Measurements from ENCODE around the gene MEIOSIN. TPM values are rescaled to one million over a fixed set of nuclear protein-coding genes. Genes with fewer than 3 reads are reported as not detected.

MEIOSIN gene
- total RNA-seq, 4 donors from 2014 or later = not detected

GRCh38 chr19:45729800-45730290 is 3.4 kb upstream of the MEIOSIN start:
- no peak for ATAC-seq (ENCODE audit: low FRiP score)
- no peak for TF ChIP-seq CTCF (IDR thresholded peaks at IDR 0.05)
- no peak for DNase-seq (ENCODE audit: low spot score)

- DNase-seq (ENCODE audit: low spot score) = peak; percentile 87
- ATAC-seq (ENCODE audit: low FRiP score) = peak; percentile 99
- no peak for TF ChIP-seq CTCF (IDR thresholded peaks at IDR 0.05)
Observed at GRCh38 chr19:45730368-45731288, 2.6 kb upstream of the MEIOSIN start, which contains the start of gene FBXO46. TSS of gene FBXO46 (minus strand) at chr19:45730896. CDS start at chr19:45713495, 17,401 bp downstream.

GRCh38 chr19:45739498-45740439 is 6.5 kb downstream of the MEIOSIN start:
- DNase-seq (ENCODE audit: low spot score) = no peak
- ATAC-seq (ENCODE audit: low FRiP score) = no peak
- no peak for TF ChIP-seq CTCF (IDR thresholded peaks at IDR 0.05)

GRCh38 chr19:45742969-45743368 is 9.7 kb downstream of the MEIOSIN start:
- no peak for ATAC-seq (ENCODE audit: low FRiP score)
- no peak for DNase-seq (ENCODE audit: low spot score)

GRCh38 chr19:45745606-45746005 is 12.4 kb downstream of the MEIOSIN start:
- no peak for ATAC-seq (ENCODE audit: low FRiP score)
- no peak for TF ChIP-seq CTCF (IDR thresholded peaks at IDR 0.05)
- DNase-seq (ENCODE audit: low spot score) = no peak

More at GRCh38 chr19:45742969-45743368, 9.7 kb downstream of the MEIOSIN start:
- no peak for TF ChIP-seq CTCF (IDR thresholded peaks at IDR 0.05)

- TF ChIP-seq CTCF (IDR thresholded peaks at IDR 0.05) = no peak
- no peak for DNase-seq (ENCODE audit: low spot score)
- ATAC-seq (ENCODE audit: low FRiP score) = no peak
Observed at GRCh38 chr19:45746866-45747265, 13.6 kb downstream of the MEIOSIN start.

All from omental fat pad (tissue), 4 donors.